K562 (cell line): ENCODE data around the gene MTA2. TPM values are rescaled to one million over a fixed set of nuclear protein-coding genes. Genes with fewer than 3 reads are reported as not detected.

Experiments used
- ASH1L ChIP-seq: fragments of 450-650 bp; IDR thresholded peaks from 2 replicates; pipeline ENCODE4 v1.6.1; 2018; ENCODE audit warnings: borderline replicate concordance, mild to moderate bottlenecking, low read depth; ENCODE audit not compliant: partially characterized antibody
- BRCA1 ChIP-seq, 2 experiments: fragments of 450-650 bp in 1 of 2; sonication (generic) in 1 of 2; formaldehyde crosslinking in 1 of 2; IDR thresholded peaks; 2 replicates each; pipeline versions ENCODE4 v1.5.0 to v1.6.1; 2017 to 2020; ENCODE audit warnings: mild to moderate bottlenecking in 1 of 2, missing genetic modification reagents in 1 of 2
- DDX20 ChIP-seq: fragments of 450-650 bp; IDR thresholded peaks from 2 replicates; pipeline ENCODE4 v1.6.1; 2016; ENCODE audit warnings: missing genetic modification characterization, low read depth, mild to moderate bottlenecking, missing compliant biosample characterization, moderate library complexity
- E2F5 ChIP-seq: sonication (generic); formaldehyde crosslinking; IDR thresholded peaks from 2 replicates; pipeline ENCODE4 v1.8.0; 2022; ENCODE audit warnings: mild to moderate bottlenecking, missing genetic modification reagents
- EGR1 ChIP-seq: fragments of 450-650 bp; conservative IDR thresholded peaks from 2 replicates; pipeline ENCODE4 v1.6.1; 2017; ENCODE audit warnings: mild to moderate bottlenecking
- FIP1L1 ChIP-seq: fragments of 200-400 bp; formaldehyde crosslinking; IDR thresholded peaks from 2 replicates; pipeline ENCODE4 v1.6.1; 2018; ENCODE audit warnings: mild to moderate bottlenecking, low read depth, low read length; ENCODE audit not compliant: poor library complexity, severe bottlenecking
- MBD2 ChIP-seq: sonication (generic); IDR thresholded peaks from 2 replicates; pipeline ENCODE4 v1.6.1; 2016; ENCODE audit warnings: low read depth, borderline replicate concordance
- MTA1 ChIP-seq: fragments of 450-650 bp; IDR thresholded peaks from 2 replicates; pipeline ENCODE4 v1.6.1; 2017; ENCODE audit warnings: borderline replicate concordance
- NR3C1 ChIP-seq: sonication (generic); formaldehyde crosslinking; IDR thresholded peaks from 2 replicates; pipeline ENCODE4 v1.8.1; 2022; ENCODE audit warnings: missing genetic modification reagents
- PCBP1 ChIP-seq: fragments of 200-400 bp; formaldehyde crosslinking; IDR thresholded peaks from 2 replicates; pipeline ENCODE4 v1.6.1; 2018; ENCODE audit warnings: mild to moderate bottlenecking, low read depth, low read length; ENCODE audit not compliant: poor library complexity, severe bottlenecking
- RFX7 ChIP-seq: fragments of 250-450 bp; sonication (Bioruptor Pico); IDR thresholded peaks from 2 replicates; pipeline ENCODE4 v1.5.1; 2021; ENCODE audit warnings: mild to moderate bottlenecking
- ZBTB26 ChIP-seq: fragments of 450-650 bp; formaldehyde crosslinking; IDR thresholded peaks from 2 replicates; pipeline ENCODE4 v1.4.0; 2022; ENCODE audit warnings: missing genetic modification characterization
- ZNF124 ChIP-seq: sonication (generic); formaldehyde crosslinking; IDR thresholded peaks from 2 replicates; pipeline ENCODE4 v1.8.1; 2022; ENCODE audit warnings: missing genetic modification reagents
- ZNF239 ChIP-seq: fragments of 250-450 bp; sonication (Bioruptor Pico); IDR thresholded peaks from 2 replicates; pipeline ENCODE4 v1.4.0; 2020; ENCODE audit warnings: mild to moderate bottlenecking
- ZNF507 ChIP-seq: conservative IDR thresholded peaks from 2 replicates; pipeline ENCODE4 v1.6.1; 2017; ENCODE audit warnings: missing genetic modification characterization, missing compliant biosample characterization
- ZNF511 ChIP-seq: sonication (generic); formaldehyde crosslinking; IDR thresholded peaks from 2 replicates; pipeline ENCODE4 v1.8.0; 2022; ENCODE audit warnings: mild to moderate bottlenecking, missing genetic modification reagents
- ZNF589 ChIP-seq: fragments of 200-800 bp; sonication (Bioruptor generic); IDR thresholded peaks from 2 replicates; pipeline ENCODE4 v1.6.1; 2016; ENCODE audit warnings: low read depth, missing genetic modification characterization, missing compliant biosample characterization
- polyA plus RNA-seq, 8 experiments: library from polyadenylated mRNA; depleted of rRNA in 4 of 8; stranded (reverse) in 5 of 8; unstranded in 3 of 8; fragments of >200 nt; fragmentation: Nextera tagmentation in 2 of 8; fragmentation: Illumina TruSeq in 1 of 8; extraction: Ambion mirVana in 2 of 8; extraction: Trizol in 1 of 8; gene quantifications; 2 replicates each; pipeline versions ENCODE4 v1.2.1 to v1.2.3, GENCODE V29; 2011 to 2014; ENCODE audit warnings: inconsistent platforms in 1 of 8, missing spikeins in 1 of 8
- total RNA-seq, 7 experiments: library from RNA; depleted of rRNA in 6 of 7; stranded (reverse); fragments of >200 nt in 6 of 7; fragmentation: Illumina TruSeq in 2 of 7; extraction: Trizol in 2 of 7; gene quantifications; 2 replicates each; pipeline versions ENCODE4 v1.2.1 to v1.2.3, GENCODE V29; 2011 to 2021; ENCODE audit warnings: low replicate concordance in 1 of 7
- TF ChIP-seq, protein P1 (sequence below): IDR thresholded peaks from 2 replicates; pipeline ENCODE4 v1.6.1; 2016; ENCODE audit warnings: missing genetic modification characterization, missing compliant biosample characterization
- TF ChIP-seq, protein P2 (sequence below): fragments of 200-400 bp; formaldehyde crosslinking; IDR thresholded peaks from 2 replicates; pipeline ENCODE4 v1.6.1; 2017; ENCODE audit warnings: mild to moderate bottlenecking, low read depth, low read length, moderate library complexity

Gene MTA2
- total and polyA plus RNA-seq, 9 of the 15 experiments (the other 6 are each of a cell fraction or from before 2014, with no cell fraction given) = 6.2 to 220 (median 172) TPM

GRCh38 chr11:62591448-62592145 is 10.1 kb downstream of the MTA2 start, which contains the start of gene TUT1 (continued):
- TF ChIP-seq, protein P1, sequence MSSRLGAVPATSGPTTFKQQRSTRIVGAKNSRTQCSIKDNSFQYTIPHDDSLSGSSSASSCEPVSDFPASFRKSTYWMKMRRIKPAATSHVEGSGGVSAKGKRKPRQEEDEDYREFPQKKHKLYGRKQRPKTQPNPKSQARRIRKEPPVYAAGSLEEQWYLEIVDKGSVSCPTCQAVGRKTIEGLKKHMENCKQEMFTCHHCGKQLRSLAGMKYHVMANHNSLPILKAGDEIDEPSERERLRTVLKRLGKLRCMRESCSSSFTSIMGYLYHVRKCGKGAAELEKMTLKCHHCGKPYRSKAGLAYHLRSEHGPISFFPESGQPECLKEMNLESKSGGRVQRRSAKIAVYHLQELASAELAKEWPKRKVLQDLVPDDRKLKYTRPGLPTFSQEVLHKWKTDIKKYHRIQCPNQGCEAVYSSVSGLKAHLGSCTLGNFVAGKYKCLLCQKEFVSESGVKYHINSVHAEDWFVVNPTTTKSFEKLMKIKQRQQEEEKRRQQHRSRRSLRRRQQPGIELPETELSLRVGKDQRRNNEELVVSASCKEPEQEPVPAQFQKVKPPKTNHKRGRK (tag) = no peak
- TF ChIP-seq BRCA1 (IDR thresholded peaks at IDR 0.05) (no peak), BRCA1 (CRISPR knock-in tag; IDR thresholded peaks at IDR 0.05) (no peak), ZNF511 (CRISPR knock-in tag) (peak; percentile 76; the same call in 1 of the 2 replicates), E2F5 (CRISPR knock-in tag) (no peak; the same call in 1 of the 2 replicates), ZBTB26 (CRISPR knock-in tag) (no peak), DDX20 (tag) (no peak), ASH1L (peak; percentile 57), MBD2 (peak; percentile 88), NR3C1 (no peak), EGR1 (no peak), PCBP1 (no peak), ZNF239 (CRISPR knock-in tag) (no peak), ZNF589 (CRISPR knock-in tag) (no peak), ZNF507 (tag) (no peak), MTA1 (peak; percentile 68; the same call in 1 of the 2 replicates), FIP1L1 (no peak), RFX7 (CRISPR knock-in tag) (no peak), ZNF124 (CRISPR knock-in tag) (no peak)
- TF ChIP-seq, protein P2, sequence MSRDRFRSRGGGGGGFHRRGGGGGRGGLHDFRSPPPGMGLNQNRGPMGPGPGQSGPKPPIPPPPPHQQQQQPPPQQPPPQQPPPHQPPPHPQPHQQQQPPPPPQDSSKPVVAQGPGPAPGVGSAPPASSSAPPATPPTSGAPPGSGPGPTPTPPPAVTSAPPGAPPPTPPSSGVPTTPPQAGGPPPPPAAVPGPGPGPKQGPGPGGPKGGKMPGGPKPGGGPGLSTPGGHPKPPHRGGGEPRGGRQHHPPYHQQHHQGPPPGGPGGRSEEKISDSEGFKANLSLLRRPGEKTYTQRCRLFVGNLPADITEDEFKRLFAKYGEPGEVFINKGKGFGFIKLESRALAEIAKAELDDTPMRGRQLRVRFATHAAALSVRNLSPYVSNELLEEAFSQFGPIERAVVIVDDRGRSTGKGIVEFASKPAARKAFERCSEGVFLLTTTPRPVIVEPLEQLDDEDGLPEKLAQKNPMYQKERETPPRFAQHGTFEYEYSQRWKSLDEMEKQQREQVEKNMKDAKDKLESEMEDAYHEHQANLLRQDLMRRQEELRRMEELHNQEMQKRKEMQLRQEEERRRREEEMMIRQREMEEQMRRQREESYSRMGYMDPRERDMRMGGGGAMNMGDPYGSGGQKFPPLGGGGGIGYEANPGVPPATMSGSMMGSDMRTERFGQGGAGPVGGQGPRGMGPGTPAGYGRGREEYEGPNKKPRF = no peak
